ENCODE data around the gene FRMD4A.
A peak's percentile ranks its signal among the peaks of the same experiment; 100 is the strongest.
"Not testable (repeated sequence)": the region's sequence is repeated elsewhere in the genome, so short reads cannot be mapped to it uniquely, and the experiment has no call there.

The FRMD4A gene

DNA sequence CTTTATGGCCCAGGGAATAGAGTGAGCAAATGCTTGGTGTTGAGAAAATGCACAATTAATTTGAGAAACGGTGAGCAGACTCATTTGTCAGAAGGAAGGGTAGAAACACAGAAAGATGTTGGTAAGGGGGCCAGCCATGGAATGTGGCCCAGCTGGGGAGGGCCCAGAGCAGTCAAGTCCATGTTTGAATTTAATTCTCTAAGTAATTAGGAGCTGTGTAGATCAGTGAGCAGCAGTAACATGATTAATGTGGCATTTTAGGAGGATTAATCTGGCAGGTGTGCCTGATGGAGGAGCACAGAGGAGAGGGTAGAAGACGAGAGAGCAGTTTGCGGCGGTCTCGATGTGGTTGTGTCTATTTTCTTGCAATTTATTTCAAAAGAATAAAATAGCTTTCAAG lies 218.7 kb downstream of the FRMD4A start:
- DNase-seq, result no peak

DNA sequence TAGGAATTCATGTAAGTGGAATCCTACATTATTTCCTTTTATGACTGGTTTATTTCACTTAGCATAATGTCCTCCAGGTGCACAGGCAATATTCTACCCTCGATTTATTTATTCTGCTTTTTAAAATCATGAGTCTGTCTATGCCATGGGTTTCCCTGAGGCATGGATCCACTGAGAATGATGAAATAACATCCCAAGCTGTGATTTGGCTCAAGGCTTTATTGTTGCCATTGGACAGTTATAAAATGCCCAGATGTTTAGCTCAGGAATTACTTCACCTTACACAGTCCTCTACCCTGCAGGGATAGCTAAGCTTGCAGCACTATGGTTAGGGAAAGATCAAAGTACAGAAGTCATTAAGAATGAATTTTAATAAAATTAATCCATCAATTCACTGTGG lies 219.5 kb downstream of the FRMD4A start:
- no peak for DNase-seq

DNA sequence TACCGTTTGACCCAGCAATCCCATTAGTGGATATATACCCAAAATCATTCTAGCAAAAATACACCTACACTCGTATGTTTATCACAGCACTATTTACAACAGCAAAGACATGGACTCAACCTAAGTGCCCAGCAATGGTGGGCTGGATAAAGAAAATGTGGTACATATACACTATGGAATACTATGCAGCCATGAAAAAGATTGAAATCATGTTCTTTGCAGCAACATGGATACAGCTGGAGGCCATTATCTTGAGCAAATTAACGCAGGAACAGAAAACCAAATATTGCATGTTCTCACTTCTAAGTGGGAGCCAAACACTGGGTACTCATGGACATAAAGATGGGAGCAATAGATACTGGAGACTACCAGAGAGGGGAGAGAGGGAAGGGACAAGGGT lies 223.9 kb downstream of the FRMD4A start:
- DNase-seq, result no peak

DNA sequence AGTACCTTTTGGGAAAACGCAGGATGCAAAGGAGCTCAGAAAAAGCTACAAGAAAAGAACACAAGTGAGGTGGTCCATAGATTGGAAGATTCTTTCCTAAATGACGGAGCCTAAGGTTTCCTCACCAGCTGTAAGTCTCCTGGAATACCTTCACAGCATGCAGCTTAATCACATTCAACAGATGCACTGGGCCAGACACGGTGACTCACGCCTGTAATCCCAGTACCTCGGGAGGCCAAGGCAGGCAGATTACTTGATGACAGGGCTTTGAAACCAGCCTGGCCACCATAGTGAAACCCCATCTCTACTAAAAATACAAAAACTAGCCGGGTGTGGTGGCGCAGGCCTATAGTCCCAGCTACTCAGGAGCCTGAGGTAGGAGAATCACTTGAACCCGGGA lies 228.7 kb downstream of the FRMD4A start:
- DNase-seq, result no peak

DNA sequence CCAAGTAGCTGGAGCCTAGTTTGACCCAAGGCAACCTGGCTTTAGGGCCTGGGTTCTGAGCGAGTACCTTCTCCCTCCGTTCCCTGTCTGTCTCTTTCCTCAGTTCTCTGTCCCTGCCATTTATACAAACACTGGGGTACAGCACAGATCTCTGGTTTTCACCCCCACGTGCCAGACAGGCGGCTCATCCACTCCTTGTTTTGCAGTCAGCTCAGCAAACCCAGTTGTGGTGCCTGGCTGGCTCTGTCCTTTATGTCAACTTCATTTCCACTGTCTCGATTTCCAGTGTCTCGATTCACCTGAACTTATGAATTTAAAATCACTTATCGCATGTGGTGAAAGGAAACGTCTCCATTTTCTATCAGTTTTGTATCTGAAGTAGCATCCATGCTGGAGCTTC lies 230.8 kb downstream of the FRMD4A start:
- no peak for DNase-seq

DNA sequence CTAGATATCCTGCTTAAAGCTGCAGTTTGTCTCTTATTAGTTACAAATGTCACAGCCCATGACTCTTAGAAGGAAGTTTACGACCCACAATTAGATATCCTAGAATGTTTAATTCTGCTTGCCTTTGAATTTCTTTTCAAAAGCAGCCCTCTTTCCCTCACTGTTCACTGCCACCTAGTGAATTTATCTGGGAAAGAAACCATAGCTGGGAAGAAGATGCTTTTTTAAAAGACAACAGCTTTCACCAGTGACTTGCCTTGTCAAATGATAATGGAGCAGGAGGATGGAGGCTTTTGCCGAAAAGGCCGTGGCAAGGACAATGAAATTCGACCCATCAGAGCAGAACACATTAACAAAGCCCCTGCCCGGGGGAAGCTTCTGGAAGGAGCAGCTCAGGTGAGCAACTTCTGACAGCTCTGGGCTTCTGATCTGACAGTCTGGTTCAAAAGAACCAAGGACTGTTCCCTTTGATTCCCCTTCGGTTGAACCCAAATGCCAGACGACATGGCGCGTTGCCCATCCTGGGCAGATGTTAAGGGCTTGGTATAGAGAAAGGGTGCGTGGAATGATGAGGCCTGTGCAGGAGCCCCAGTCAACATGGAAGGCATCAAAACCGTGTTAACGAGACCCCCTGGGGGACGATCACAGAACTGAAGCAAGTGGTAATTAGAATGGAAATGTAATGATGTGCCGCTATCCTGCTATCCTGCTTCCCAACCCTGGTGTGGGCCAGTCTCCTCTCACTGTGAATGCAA lies 236.8 kb downstream of the FRMD4A start:
- peak in 3 of 56 donors; percentile 6 to 7 (median 6) for DNase-seq

DNA sequence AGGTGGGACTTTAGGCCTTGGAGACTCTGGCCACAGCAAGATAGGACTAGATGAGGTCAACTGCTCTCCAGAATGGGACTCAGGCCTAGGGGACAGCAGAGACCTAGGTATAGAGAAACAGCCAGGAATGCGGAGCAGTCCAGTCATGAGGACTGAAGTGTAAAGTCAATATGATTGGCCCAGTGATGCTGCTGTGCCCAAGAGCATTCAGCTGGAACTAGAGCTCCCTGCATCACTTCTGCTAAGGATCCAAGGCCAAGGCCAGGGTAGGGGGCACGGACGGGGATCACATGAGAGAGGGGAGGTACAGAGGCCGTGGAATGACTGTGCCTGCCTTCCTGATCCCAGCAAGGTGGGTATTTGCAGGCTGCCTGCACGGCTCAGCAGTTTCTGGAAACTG lies 237.9 kb downstream of the FRMD4A start:
- no peak for DNase-seq

DNA sequence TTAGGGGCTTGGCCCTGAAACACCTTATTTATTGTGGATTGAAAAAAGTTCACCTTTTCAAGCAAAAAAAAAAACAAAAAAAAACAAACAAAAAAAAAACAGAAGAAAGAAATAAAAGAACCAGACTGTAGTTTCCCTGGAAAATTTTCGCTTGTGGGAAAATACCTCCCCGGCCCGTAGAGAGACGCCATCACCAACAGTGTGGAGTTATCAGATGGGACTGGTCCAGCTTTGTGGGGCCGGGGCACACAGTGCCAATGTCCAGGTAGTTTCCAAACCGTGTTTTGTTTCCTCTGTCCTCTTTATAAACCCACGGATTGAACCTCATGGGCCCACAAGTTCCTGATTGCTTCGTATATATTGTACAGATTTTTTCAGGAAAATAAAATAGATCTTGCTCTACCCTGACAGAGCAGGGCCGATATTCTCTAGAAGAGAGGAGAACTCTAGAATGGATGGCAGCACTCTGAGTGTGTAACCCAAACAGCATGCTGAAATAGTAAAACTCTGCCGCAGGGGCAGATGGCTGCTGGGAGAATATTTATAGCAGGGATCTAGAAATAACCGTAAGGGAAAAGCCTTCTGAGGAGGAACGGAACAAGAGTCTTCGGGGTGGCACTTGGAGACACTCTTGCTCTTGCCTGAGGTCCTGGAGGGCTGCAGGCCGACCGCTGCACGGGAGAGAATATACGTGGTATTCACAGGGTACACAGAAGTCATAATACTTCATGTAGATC lies 241.0 kb downstream of the FRMD4A start:
- no peak for DNase-seq

DNA sequence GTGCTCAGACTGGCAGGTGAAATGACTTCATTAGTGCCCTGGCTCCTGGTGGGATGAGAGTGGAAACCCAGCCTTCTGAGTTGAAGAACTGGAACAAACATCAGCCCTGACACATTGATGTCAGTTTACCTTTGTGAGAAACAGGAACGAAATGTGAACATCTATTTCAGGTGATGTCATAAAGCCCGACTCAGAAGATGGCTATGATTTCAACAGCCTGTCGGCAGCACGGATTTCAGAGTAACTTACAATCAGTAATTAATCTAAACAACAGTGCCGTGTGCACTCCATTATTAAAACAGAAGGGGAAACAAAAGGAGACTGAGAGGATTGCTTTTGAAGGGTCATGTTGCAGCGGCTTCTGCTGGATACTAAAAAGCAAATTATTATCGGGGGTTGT lies 243.2 kb downstream of the FRMD4A start:
- DNase-seq, result no peak

DNA sequence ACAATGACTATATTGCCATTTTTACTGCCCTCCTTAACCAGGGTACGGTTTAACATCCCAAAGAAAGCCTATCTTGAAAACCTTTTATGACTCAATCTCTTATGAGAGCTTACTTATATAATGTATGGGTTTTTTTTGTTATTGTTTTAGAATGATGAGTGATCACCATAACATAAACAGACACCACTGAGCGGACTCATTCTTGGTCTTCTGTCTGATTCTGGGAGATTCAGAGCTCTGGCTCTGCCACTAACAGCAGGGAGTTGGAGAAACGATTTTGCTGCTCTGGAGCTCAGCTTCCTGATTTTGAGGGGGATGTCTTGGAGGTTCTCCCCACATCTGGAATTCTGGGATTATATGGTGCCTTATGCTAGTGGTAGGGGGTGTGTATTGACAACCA lies 244.1 kb downstream of the FRMD4A start:
- DNase-seq, result no peak

DNA sequence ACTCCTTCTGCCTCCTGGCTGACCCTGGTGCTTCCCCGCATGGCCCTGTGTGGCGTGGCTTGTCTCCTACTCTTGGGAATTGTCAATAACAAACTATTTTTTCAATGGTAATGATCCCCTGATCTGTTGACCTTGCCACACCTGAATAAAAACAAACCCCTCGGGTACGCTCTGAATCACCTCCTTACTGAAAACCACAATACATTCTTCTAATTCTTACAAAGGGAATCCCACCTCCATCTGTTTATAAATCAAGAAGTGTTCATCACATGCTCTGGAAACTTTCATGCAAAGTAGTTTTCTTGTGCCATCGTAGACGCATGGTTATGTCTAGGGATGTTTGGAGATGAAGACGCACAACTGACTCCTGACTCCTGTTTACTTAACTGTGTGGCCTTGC lies 245.8 kb downstream of the FRMD4A start:
- no peak for DNase-seq

DNA sequence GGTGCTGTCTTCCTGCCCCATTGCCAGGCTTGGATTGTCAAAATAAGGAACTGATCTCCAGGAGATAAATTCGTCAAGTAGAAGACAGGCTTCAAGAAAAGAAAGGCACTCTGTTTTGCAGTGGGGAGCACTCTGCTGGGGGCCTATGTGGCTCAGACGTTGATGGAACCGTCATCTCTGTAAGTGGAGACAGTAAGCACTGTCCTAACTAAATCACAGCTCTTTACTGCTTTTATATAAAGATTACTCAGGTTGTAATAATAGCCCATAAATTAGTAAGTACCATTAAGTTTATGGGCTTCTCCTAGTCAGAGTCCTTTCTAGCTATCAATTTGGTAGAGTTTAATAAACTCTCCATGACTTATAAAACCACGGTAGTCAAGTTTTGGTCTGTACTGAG lies 249.9 kb downstream of the FRMD4A start:
- no peak for DNase-seq

DNA sequence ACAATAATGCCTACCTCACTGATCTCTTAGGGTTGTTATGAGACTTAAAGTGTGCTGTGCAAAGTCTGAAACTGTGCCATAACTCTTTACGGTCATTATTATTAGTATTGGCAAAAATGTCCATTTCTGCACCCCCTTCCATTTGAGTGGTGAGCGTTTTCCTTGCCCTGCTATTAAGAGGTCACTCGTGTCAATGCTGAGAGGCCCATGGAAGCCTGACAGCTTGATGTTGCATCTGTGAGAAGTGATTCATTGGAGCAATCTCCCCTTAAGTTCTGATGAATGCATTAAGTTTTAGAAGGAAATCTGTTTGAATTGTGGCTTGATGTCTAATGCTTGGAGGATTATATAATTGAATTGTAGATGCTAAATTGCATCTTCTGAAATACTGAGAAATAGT lies 253.3 kb downstream of the FRMD4A start:
- no peak for DNase-seq

DNA sequence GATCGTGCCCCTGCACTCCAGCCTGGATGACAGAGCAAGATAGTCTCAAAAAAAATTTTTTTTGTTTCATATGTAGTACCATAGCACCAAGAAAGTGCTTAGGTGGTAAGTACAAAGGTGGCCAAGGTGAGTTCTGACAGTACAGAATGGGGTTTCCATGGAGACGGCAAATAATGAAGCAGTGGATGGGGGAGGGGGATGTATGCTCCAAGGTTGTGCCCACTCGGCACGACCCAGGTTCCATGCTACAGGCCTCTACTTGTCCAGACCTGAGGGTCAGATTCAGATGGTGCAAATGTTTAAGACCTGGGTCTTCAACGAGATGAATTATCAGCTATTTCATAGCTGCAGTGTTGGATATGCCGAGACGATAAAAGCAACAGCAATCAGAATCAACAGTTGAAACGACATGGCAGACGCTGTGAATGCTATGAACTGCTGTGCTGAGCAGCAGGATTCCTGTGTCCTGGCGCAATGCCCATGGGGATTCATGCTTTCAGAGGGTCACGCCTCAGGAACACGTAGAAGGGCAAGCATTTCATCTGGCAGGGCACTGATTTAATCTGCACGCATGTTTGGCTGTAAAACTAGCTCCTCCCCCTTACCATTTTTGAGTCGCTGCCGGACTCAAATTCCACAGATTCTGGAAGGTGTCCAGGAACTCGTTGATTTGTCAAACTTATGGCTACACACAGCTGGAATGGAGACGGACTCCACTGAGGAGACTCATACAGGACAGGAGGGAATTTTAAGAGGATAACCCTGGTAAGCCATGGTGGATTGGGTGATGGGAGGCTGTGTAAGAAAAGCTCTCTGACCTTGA lies 256.5 kb downstream of the FRMD4A start:
- DNase-seq, result peak in 1 of 56 donors; percentile 14

DNA sequence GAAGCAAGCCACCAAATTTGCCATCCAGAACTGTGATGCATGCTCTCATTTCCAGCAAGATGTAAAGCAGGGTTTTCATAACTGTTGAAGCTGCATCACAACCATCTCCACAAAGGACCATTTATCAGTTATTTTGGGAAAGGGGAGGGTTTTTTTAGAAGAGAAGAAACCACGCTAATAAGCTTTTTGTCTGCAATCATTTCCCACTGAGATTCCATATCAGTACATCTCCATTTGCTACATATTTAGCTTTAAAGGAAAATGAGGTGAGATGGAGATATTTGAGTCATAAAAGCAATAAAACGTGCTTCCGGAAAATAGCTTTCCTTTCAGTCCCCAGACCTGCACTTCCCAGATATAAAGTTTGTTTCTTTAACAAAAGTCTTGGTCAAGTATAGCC lies 258.2 kb downstream of the FRMD4A start:
- DNase-seq, result no peak

DNA sequence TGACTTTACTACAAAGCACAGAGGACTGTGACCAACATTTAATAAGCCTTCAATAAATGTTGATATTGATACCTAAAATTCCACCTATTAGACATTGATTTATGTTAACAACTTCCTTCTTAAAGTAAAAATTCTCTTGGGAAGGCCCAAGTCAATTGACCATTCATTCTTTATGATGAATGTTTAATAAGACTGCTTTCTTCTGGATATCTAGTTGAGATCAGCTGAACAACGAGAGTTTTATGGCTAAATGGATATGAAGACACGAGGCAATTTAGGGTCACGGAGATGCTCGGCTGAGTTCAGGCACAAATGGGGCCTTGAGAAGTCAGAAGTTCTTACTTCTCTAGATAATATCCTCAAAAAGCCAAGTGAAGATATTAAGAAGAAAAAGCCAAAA lies 258.8 kb downstream of the FRMD4A start:
- no peak for DNase-seq

DNA sequence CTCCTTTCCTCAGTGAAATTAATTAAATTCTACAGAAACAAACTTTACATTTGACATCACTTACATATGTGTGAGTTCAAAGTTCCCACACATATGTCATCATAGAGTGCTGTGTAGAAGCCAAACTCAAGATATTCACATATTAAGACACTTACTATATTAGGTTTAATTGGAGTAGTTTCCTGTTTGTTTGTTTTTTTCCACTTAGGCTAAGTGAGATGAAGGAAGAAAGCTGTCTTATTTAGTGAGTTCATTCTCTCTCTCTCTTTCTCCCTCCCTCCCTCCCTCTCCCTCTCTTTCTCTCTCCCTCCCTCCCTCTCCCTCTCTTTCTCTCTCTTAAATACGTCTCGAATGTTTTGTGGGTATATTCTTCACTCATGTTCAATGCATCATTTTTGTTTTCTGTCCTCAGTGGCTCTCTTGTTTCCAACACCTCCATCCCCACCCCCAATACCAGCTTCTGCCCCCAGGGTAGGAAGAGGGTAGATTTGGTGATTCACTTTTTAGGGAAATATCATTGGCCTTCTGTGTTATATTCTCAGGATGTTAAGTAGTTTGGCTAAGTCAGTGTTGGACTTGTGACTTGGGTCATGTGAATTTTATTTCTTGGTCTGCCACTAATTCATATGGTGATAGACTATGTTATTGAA lies 262.0 kb downstream of the FRMD4A start:
- no peak for DNase-seq

DNA sequence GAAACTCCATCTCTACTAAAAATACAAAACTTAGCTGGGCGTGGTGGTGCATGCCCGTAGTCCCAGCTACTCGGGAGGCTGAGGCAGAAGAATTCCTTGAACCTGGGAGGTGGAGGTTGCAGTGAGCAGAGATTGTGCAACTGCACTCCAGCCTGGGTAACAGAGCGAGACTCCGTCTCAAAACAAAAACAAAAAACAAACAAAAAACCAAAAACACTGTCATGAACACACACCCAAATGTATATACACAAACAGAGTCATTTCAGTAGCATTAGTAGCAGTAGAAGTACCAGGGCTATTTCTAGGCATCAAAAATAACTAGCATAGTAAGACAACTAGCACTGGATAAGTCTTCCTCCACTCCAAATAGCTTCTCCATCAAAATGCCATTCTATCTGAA lies 263.1 kb downstream of the FRMD4A start:
- DNase-seq, result not testable (repeated sequence)

DNA sequence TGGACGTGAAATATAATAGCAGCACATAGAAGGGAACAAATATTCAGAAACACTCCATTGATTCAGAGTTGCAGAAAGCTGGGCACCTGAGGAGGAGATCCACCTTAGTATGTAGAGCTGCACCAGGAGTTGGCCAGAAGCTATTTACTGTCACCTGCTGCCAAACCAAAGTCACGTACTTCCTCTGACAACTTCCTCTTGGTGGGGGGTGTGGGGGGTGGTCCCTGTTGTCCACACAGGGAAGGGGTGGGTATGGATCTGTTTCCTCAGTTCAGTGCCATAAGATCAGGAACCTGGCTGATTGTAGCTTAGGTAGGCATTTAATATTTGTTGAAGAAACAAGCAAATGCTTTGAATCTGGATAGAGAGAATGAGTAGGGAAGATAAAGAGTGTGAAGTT lies 264.6 kb downstream of the FRMD4A start:
- no peak for DNase-seq

DNA sequence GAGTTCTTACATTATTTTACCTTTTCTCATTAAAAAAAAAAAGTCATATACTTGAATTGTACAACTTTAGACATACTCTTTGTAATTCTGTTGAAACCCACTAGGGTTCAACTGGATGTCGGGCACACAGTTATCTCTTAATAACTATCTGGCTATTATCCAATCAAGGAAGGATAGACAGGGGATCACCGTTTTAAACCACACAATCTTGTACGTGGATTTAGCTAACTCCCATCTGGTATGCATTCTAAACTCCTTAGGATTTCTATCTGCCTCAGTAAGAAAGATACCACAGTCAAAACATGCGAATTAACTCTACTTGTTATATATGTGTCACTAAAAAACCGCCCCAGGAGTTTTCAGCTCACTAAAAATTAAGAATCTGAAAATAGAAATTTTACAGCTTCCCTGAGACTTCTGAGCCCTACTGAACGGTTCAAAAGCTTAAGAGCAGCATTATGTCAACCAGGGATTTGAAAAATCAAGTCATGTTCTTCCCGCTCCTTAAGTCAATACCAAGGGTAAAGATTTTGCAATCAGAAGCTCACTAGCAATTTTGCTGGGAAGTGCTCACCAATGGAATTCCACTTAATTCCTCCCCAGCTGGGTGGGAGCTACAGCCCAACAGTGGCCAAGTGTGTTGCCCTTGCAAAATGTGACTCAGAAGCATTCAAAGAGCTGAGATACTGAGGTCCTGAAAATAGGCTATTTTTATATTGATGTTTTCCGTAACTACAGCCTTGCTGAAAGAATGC lies 267.0 kb downstream of the FRMD4A start:
- DNase-seq, result no peak
